ENCODE results near the gene TRPM3. TPM values are rescaled to one million over a fixed set of nuclear protein-coding genes. Genes with fewer than 3 reads are reported as not detected.

TRPM3 gene
- total RNA-seq, 1 experiment from 2014 or later: not detected

GRCh38 chr9:71115448-71115975 lies 5.9 kb downstream of the TRPM3 start:
- H3K27ac ChIP-seq (ENCODE audit: low read length): no peak overlapping the region
- POLR2A ChIA-PET: no interaction called here
- ATAC-seq (no peak), DNase-seq (ENCODE audit: low read depth, low spot score) (no peak)
- BruUV-seq (replicated peaks): no TSS peak
- no peaks in the 10 kb centered on the region for H3K4me1 ChIP-seq (ENCODE audit: control insufficient read depth, insufficient read depth, low read length)
- intact Hi-C loops (cut with micrococcal nuclease; ENCODE audit: unreplicated experiment) (no loop called here), in situ Hi-C loops (cut with HindIII; ENCODE audit: low pct_unique_long_range_greater_than_20kb, low sequenced_read_pairs) (no loop called here)
- H3K27me3 ChIP-seq (ENCODE audit: control insufficient read depth, insufficient read depth, low read length): no peaks in the 10 kb centered on the region
- CTCF ChIA-PET: no interaction called here
- TF ChIP-seq SIN3A (IDR thresholded peaks at IDR 0.05; ENCODE audit: borderline replicate concordance, insufficient read depth, low read depth, low read length) (no peak), TCF7L2 (IDR thresholded peaks at IDR 0.05; ENCODE audit: low read depth, low read length) (no peak), POLR2AphosphoS5 (IDR thresholded peaks at IDR 0.05; ENCODE audit: low read depth, low read length) (no peak)
- TF ChIP-seq, protein P1, sequence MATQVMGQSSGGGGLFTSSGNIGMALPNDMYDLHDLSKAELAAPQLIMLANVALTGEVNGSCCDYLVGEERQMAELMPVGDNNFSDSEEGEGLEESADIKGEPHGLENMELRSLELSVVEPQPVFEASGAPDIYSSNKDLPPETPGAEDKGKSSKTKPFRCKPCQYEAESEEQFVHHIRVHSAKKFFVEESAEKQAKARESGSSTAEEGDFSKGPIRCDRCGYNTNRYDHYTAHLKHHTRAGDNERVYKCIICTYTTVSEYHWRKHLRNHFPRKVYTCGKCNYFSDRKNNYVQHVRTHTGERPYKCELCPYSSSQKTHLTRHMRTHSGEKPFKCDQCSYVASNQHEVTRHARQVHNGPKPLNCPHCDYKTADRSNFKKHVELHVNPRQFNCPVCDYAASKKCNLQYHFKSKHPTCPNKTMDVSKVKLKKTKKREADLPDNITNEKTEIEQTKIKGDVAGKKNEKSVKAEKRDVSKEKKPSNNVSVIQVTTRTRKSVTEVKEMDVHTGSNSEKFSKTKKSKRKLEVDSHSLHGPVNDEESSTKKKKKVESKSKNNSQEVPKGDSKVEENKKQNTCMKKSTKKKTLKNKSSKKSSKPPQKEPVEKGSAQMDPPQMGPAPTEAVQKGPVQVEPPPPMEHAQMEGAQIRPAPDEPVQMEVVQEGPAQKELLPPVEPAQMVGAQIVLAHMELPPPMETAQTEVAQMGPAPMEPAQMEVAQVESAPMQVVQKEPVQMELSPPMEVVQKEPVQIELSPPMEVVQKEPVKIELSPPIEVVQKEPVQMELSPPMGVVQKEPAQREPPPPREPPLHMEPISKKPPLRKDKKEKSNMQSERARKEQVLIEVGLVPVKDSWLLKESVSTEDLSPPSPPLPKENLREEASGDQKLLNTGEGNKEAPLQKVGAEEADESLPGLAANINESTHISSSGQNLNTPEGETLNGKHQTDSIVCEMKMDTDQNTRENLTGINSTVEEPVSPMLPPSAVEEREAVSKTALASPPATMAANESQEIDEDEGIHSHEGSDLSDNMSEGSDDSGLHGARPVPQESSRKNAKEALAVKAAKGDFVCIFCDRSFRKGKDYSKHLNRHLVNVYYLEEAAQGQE (IDR thresholded peaks at IDR 0.05; ENCODE audit: insufficient read depth in 1 of 2, low read depth in 2 of 2, low read length in 1 of 2): no peak
- TF ChIP-seq, protein P2, sequence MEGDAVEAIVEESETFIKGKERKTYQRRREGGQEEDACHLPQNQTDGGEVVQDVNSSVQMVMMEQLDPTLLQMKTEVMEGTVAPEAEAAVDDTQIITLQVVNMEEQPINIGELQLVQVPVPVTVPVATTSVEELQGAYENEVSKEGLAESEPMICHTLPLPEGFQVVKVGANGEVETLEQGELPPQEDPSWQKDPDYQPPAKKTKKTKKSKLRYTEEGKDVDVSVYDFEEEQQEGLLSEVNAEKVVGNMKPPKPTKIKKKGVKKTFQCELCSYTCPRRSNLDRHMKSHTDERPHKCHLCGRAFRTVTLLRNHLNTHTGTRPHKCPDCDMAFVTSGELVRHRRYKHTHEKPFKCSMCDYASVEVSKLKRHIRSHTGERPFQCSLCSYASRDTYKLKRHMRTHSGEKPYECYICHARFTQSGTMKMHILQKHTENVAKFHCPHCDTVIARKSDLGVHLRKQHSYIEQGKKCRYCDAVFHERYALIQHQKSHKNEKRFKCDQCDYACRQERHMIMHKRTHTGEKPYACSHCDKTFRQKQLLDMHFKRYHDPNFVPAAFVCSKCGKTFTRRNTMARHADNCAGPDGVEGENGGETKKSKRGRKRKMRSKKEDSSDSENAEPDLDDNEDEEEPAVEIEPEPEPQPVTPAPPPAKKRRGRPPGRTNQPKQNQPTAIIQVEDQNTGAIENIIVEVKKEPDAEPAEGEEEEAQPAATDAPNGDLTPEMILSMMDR (IDR thresholded peaks at IDR 0.05): no peak
- no peaks in the 10 kb centered on the region for H3K9me3 ChIP-seq (ENCODE audit: control insufficient read depth, insufficient read depth, low read depth, low read length)
- no peaks in the 10 kb centered on the region for H3K36me3 ChIP-seq (ENCODE audit: control insufficient read depth, insufficient read depth, low read length)
- no peak overlapping the region for H3K4me3 ChIP-seq (ENCODE audit: low read depth in 2 of 2, low read length in 2 of 2)

DNA sequence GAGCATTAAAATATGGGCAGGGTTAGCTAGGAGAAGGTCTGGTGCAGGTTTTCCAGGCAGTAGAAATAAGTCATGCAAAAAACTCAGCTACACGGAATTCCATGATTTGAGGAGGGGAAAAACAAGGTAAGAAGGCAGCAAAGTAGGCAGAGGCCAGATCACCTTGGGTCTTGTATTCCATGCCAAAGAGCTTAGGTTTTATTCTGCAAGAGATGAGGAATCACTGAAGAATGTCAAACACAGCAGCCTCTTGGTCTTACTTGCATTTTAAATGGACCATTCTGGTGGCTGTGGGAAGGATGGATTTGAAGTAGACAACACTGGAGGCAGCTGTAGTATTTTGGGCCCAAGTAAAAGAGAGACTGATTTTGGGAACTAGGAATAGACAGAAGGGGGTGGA lies 8.6 kb downstream of the TRPM3 start:
- ChIA-PET POLR2A (no interaction called here), CTCF (no interaction called here)
- no peak overlapping the region for H3K27ac ChIP-seq (ENCODE audit: low read length)
- intact Hi-C loops (cut with micrococcal nuclease; ENCODE audit: unreplicated experiment) (no loop called here), in situ Hi-C loops (cut with HindIII; ENCODE audit: low pct_unique_long_range_greater_than_20kb, low sequenced_read_pairs) (no loop called here)
- no peak for ATAC-seq
- H3K27me3 ChIP-seq (ENCODE audit: control insufficient read depth, insufficient read depth, low read length): no peaks in the 10 kb centered on the region
- H3K4me3 ChIP-seq (ENCODE audit: low read depth in 2 of 2, low read length in 2 of 2): no peak overlapping the region
- BruUV-seq (replicated peaks): no TSS peak
- no peaks in the 10 kb centered on the region for H3K4me1 ChIP-seq (ENCODE audit: control insufficient read depth, insufficient read depth, low read length)
- H3K9me3 ChIP-seq (ENCODE audit: control insufficient read depth, insufficient read depth, low read depth, low read length): no peaks in the 10 kb centered on the region
- TF ChIP-seq POLR2AphosphoS5 (IDR thresholded peaks at IDR 0.05; ENCODE audit: low read depth, low read length) (no peak), SIN3A (IDR thresholded peaks at IDR 0.05; ENCODE audit: borderline replicate concordance, insufficient read depth, low read depth, low read length) (no peak), TCF7L2 (IDR thresholded peaks at IDR 0.05; ENCODE audit: low read depth, low read length) (no peak)
- TF ChIP-seq, protein P2 (IDR thresholded peaks at IDR 0.05): no peak
- TF ChIP-seq, protein P1 (IDR thresholded peaks at IDR 0.05; ENCODE audit: insufficient read depth in 1 of 2, low read depth in 2 of 2, low read length in 1 of 2): no peak
- DNase-seq (ENCODE audit: low read depth, low spot score): no peak
- no peaks in the 10 kb centered on the region for H3K36me3 ChIP-seq (ENCODE audit: control insufficient read depth, insufficient read depth, low read length)

Data from Panc1 (cell line).